ENCODE measurements around the gene PDZRN3.

- TF ChIP-seq CTCF (IDR thresholded peaks at IDR 0.05 in 2 of 3, conservative IDR thresholded peaks at IDR 0.05 in 1 of 3; ENCODE audit: borderline replicate concordance in 1 of 3, insufficient read depth in 1 of 3, low read depth in 2 of 3, low read length in 2 of 3): no peak
- TF ChIP-seq YY1 (IDR thresholded peaks at IDR 0.05; ENCODE audit: extremely low read depth, insufficient replicate concordance, low read depth, low read length): no peak
- TF ChIP-seq CEBPB (IDR thresholded peaks at IDR 0.05; ENCODE audit: low read depth): no peak
- no peak for TF ChIP-seq ZBTB33 (IDR thresholded peaks at IDR 0.05; ENCODE audit: extremely low read depth, insufficient replicate concordance, low read length)
- TF ChIP-seq POLR2AphosphoS5 (IDR thresholded peaks at IDR 0.05; ENCODE audit: low read depth, low read length): no peak
- no peak for TF ChIP-seq POLR2A (IDR thresholded peaks at IDR 0.05; ENCODE audit: borderline replicate concordance, extremely low read depth, insufficient read depth, insufficient read length)
- no peak for TF ChIP-seq EZH2 (IDR thresholded peaks at IDR 0.05)
- TF ChIP-seq ATF3 (IDR thresholded peaks at IDR 0.05): no peak
- no peak for TF ChIP-seq REST (IDR thresholded peaks at IDR 0.05; ENCODE audit: low read depth)
- TF ChIP-seq JUND (IDR thresholded peaks at IDR 0.05): no peak
- no peak for TF ChIP-seq MAX (IDR thresholded peaks at IDR 0.05)
These were observed 24.3 kb downstream of the PDZRN3 start for GRCh38 chr3:73600293-73600938.

Measured in HCT116 (cell line).